NCI-H2081 (cell line): ENCODE data around the gene ARHGAP22.

ENCODE experiments used
- DNase-seq, 2 experiments: peaks; one replicate each; lab custom pipeline; 2025; lab: John Stamatoyannopoulos, UW

Gene ARHGAP22

GRCh38 chr10:48477616-48478015 is 127.3 kb downstream of the ARHGAP22 start:
- no peak for DNase-seq

- DNase-seq = no peak
Measured at GRCh38 chr10:48477141-48477540, 127.7 kb downstream of the ARHGAP22 start.

- DNase-seq = peak in 1 of 2 experiments; percentile 16
Measured at GRCh38 chr10:48476279-48476982, 128.4 kb downstream of the ARHGAP22 start.

- no peak for DNase-seq
Measured at GRCh38 chr10:48475943-48476278, 129.0 kb downstream of the ARHGAP22 start.

- no peak for DNase-seq
Measured at GRCh38 chr10:48474765-48475365, 130.0 kb downstream of the ARHGAP22 start.

GRCh38 chr10:48473704-48474103 is 131.2 kb downstream of the ARHGAP22 start:
- DNase-seq = no peak

GRCh38 chr10:48472501-48473069 is 132.3 kb downstream of the ARHGAP22 start:
- DNase-seq = no peak

GRCh38 chr10:48470893-48471805 is 133.7 kb downstream of the ARHGAP22 start:
- DNase-seq = no peak

GRCh38 chr10:48470115-48470892 is 134.6 kb downstream of the ARHGAP22 start:
- DNase-seq = no peak

GRCh38 chr10:48469516-48470020 is 135.3 kb downstream of the ARHGAP22 start:
- DNase-seq = no peak

GRCh38 chr10:48468866-48469511 is 135.9 kb downstream of the ARHGAP22 start:
- DNase-seq = no peak

GRCh38 chr10:48468130-48468790 is 136.6 kb downstream of the ARHGAP22 start:
- no peak for DNase-seq

GRCh38 chr10:48467669-48468068 is 137.2 kb downstream of the ARHGAP22 start:
- no peak for DNase-seq

- DNase-seq = no peak
Measured at GRCh38 chr10:48466611-48467240, 138.1 kb downstream of the ARHGAP22 start.

GRCh38 chr10:48465860-48466521 is 138.9 kb downstream of the ARHGAP22 start:
- no peak for DNase-seq

GRCh38 chr10:48464871-48465736 is 139.8 kb downstream of the ARHGAP22 start:
- no peak for DNase-seq

- no peak for DNase-seq
Measured at GRCh38 chr10:48464121-48464870, 140.6 kb downstream of the ARHGAP22 start.
